Stimulated activated CD8-positive, alpha-beta memory T cell treated with anti-CD3 and anti-CD28 coated beads, Interleukin-7, amount 100 ng/mL, for 48 hours (primary cell): ENCODE measurements around the gene ACTL6B.

Experiments used
- DNase-seq, 2 donors: peaks; one replicate each; pipeline ENCODE4 v3.0.0-alpha.2; 2020; ENCODE audit warnings: low read depth in 1 of 2; ENCODE audit errors: extremely low read depth in 1 of 2

ACTL6B gene

DNA sequence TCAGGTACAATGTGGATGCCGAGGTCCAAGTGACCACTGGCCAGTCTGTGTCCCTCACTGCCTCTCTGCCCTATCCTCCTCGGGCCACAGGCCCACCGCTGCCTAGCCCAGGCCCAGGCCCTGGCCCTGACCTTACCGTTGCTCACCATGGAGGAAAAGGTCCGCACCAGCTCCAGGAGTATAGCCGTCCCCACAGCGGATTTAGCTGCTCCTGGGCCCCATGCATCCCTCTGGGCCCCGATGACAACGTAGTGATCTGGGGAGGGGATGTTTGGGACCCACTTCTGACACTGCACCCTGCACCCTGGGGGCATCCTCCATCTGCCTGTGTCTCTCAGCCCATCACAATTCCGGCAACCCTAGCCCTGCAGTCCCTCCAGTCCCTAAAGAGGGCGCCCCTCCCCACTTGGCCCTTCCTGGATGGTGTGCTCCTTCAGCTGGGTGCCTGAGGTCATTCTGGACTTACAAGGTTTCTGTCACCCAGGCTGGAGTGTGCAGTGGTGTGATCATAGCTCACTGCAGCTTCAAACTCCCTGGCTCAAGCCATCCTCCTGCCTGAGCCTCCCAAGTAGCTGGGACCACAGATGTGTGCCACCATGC lies 27.0 kb downstream of the ACTL6B start:
- DNase-seq = no peak

DNA sequence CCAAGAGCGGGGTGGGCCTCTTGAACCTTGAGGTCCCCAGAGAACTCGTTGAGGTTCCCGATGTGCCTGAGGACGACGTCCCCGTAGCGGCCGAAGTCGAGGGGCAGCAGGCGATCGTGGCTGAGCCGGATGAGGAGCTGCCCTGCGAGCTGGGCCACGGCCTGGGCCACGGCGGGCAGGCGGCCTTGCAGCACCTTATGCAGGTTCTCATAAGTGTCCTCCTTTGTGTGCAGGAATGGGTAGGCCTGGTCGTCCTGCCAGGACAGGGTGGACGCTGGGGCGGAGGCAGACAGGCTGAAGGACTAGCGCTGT lies 29.1 kb downstream of the ACTL6B start:
- no peak for DNase-seq

DNA sequence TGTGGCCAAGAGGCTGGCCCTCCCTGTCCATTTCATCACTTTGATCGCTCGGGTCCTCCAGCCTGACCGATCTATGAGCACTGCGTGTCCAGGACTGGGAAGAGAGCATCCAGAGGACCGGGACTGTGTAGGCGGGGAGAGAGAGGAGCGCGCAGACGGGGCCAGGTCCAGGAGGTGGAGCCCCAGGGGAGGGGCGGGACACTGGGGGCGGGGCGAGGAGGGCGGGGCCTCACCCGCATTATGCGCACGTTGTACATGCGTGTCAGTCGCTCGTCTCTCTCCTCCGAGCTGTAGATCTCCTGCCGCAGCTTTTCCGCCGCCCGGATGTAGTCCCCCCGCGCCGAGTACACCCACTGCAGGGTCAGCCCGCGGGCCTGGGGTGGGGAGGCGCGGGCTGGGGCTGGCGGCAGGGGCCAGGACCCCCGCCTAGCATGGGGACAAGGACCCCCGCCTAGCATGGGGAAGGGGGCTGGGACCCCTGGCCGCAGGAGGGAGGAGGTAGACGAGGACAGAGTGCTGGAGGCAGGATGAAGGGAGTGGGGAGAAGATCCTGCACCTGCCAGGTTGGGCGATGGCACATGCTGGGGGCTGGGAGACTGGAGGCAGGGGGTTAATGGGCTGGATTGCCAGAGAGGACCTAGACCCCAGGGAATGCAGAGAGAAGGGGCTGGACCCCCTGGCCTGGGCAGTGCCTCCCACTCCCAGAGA lies 29.6 kb downstream of the ACTL6B start:
- DNase-seq = peak; percentile 81 to 85

DNA sequence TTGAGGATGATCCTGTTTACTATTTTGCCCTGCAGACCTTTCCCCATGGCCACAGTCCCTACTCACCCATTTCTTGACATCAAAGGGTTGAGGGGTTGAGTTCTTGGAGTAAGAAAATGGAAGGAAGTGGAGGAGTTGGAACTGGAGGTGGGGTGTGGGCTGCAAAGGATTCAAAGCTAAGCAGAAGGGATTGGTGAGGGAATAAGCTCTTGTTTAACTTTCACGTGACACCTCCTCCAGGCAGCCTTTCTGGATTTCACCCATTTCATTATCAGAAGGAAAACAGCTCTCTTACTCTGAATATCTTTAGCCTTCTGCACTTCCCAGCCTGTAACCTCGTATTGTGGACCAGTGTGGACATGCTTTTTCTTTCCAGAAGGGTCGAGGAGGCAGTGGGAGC lies 30.2 kb downstream of the ACTL6B start:
- DNase-seq = no peak

DNA sequence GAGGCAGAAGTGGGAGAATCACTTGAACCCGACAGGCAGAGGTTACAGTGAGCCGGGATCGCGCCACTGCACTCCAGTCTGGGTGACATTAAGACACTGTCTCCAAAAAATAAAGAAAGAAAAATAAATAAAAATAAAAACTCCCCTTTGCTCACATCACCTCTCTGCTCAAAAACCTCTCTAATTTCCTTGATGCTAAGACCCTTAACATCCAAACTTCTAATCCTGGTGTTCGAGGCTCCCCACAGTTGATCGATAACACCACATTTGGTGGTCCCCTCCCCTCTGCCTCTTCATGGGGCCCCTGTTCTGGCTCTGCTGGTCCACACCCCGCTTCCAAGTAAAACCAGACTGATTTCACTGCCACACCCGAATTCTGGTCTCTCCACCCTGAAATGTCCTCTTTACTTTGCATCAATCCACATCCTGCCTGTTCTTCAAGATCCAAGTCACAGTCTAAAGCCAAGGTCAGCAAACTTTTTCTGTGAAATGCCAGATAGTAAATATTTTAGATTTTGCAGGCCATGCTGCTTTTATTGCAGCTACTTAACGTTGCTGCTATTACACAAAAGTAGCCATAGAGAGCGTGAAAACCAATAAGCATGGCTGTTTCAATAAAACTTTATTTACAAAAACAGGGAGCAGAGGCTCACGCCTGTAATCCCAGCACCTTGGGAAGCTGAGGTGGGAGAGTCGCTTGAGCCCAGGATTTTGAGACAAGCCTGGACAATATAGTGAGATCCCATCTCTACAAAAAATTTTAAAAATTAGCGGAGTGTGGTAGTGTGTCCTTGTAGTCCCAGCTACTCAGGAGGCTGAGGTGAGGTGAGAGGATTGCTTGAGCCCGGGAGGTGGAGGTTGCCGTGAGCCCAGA lies 32.1 kb downstream of the ACTL6B start:
- DNase-seq = no peak

DNA sequence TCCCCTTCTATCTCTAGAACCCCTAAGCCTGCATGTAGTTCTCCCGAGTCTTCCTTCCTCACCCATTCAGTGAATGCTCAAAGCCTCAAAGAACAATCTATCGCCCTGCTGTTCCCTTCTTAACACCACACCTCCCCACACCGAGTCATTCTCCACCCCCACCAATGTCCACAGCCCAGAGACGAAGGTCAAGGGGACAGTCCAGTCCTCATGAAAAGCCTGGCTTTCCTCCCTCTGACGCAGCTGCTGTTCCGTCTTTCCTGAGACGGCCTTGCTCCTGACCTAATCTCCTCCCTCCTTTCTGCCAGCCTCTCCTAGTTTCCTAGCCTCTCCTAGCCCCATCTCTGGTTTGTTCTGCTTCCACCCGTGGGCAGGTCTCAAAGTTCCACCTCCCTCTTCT lies 34.7 kb downstream of the ACTL6B start:
- DNase-seq = no peak

DNA sequence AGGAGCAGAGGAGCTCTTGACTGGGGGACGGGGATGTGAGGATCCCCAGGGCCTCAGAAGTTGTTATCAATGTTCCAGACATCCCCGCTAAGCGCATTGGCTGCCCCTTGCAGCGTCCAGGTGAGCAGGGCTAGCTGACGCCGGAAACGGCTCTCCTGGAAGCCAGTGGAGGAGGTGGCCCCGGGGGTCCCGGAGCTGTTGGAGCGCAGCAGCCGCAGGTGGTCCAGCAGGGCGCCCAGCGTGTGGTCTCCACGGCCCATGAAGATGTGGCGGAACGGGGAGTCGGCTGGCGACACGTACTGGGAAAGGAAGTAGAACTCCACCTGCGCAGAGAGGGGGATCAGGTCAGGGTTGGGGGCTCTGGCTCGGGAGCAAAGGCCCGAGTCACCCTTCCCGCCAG lies 35.4 kb downstream of the ACTL6B start:
- DNase-seq = no peak

DNA sequence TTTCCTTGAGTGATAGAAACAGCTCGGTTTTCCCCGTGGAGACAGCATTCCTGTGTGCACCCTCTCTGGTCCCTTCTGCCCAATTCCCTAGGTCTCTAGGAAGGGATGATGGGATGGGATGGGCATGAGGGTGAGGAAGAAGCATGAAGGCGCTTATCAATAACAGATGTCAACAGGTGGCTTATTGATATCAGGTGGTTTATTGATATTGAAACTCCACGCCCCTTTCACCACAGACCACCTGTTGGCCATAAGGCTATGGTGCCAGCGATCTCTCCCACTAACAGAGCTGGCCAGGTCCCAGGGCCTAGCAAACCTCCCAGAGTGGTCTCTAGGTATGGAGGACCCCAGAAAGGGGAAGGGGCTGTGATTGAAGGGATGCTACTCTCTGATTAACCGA lies 36.0 kb downstream of the ACTL6B start:
- no peak for DNase-seq

DNA sequence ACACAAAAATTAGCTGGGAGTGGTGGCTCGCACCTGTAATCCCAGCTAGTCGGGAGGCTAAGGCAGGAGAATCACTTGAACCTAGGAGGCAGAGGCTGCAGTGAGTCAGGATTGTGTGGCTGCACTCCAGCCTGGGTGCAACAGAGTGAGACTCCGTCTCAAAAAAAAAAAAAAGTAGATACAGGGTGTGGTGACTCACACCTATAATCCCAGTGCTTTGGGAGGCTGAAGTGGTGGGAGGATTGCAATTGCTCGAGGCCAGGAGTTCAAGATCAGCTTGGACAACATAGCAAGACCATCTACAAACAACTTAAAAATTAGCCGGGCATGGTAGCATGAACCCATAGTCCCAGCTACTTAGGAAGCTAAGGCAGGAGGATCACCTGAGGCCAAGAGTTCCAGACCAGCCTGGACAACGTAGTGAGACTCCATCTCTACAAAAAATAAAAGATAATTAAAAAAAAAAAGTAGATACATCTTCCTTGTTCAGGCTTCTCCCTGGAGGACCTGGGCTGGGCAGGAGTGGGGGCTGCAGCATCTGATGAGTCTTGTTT lies 41.9 kb downstream of the ACTL6B start:
- no peak for DNase-seq

DNA sequence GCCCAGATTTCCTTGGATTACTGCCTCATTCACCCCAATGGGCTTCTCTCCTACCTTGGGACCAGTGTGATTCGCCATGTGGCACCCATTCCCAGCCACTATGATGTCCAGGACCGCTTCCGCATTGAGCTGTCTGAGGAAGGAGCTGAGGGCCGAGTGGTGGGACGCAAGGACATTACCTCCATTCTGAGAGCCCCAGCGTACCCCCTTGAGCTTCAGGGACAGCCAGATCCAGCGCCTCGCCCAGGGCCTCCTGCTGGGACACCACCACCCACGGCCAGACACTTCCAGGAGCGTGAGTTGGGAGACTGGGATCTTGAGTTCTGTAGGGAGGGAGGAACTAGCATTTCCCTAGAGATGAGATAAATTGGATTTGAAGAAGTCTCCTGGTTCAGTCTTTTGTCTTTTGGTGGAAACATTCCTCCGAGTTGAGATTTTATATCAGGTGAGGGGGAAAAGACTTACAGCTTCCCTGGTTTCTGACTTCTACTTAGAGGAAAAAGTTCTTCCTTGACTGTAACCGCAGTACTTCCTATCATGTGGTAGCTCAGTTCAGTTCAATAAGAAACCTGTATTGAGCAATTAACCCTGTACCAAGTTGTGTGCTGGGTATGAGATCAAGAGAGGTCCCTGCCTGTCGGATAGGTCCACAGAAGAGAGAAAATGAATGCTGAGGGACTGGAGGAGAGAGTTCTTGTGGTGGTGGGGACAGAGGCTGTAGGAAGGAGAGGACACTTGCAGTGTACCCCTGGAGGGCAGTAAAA lies 42.7 kb downstream of the ACTL6B start:
- no peak for DNase-seq

DNA sequence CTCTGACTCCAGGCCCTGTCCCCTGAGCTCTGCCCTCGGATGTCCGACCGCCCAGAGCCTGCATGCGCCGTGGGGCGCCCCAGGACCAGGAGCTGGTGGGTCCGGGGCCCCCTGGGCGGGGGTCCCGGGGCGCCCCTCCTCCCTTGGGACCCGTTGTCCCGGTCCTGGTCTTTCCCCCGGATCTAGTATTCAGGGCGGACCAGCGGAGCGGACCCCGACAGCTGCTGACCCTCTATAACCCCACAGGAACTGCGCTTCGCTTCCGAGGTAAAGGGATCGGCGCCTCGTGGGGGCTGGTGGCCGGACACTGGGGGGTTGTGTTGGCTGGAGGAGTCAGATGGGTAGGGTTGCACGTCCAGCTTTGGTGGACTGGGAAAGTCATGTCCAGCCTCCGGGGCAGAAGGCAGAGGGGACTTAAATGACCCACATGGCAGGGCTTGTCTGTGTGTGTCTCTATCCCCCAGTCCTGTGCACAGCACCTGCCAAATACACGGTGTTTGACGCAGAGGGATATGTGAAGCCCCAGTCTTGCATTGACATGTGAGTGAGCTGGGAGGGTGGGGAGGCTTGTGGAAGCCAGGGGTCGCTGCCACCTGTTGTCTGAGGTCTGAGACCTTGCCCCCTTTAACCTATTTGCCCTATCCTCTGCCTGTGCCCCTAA lies 43.4 kb downstream of the ACTL6B start:
- no peak for DNase-seq

DNA sequence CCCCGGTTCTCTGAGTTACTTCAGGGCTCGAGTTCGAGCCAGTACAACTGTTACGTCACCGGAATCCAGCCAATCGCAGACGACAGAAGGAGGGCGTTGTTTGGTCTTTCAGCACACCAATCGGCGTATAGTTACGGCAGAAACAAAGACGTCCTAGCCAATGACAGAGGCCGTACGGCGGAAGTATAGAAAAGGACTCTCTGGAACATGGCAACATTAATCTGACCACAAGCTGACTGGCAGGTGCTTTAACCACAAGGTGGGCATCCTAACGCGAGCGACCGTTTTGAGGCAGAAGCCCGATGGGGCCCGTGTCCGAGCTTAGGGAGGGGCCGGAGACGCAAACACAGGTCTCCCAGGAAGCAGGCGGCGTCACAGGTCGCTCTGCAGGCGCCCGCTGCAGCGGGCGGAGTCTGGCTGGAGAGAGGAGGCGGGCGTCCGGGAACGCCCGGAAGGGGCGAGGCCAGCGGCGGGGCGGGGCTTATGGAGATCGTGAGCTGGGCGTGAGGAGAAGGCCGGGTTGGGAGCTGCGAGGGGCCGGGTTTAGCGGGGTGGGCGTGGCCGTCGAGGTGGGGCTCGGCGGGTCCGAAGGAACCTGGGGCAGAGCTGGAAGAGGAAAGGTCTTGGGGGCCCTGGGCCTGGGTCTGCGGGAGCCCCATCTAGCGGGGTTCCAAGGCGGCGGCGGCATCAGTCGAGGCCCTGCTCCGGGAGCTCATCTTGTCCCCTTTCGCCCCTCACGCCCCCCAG lies 44.1 kb downstream of the ACTL6B start, which contains the start of gene MOSPD3:
Gene MOSPD3, plus strand, starts transcription at position 558 of the 747 bp plus-strand sequence. CDS start 252 bp downstream, outside the sequence.
- DNase-seq = peak; percentile 95 to 97

DNA sequence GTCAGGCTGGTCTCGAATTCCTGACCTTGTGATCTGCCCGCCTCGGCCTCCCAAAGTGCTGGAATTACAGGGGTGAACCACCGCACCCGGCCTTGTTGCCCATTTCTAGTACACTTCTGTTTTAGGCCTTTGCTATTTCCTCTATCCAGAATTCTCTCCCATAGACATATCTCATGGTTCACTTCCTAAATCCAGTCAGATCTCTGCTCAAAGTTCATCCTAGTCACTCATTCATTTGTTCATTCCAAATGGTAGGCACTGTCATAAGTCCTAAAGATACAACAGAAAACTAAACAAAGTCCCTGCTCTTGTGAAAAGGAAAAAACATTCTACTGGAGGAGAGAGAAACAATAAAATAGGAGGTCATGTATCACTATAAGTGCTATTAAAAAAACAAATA lies 46.3 kb downstream of the ACTL6B start:
- no peak for DNase-seq

DNA sequence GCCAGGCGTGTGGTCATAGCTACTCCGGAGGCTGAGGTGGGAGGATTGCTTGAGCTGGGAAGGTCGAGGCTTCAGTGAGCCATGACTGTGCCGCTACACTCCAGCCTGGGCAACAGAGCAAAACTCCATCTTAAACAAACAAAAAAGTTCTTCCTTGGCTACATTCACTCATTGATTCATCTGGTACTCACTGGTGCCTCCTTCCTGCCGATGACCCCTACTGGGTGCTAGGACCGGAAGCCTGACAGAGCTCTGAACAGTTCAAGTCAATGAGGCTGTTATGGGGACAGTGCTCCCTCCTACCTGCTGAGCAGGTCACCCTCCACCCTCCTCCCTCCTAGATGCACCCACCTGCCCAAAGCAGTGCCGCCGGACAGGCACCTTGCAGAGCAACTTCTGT lies 49.1 kb downstream of the ACTL6B start:
- no peak for DNase-seq

DNA sequence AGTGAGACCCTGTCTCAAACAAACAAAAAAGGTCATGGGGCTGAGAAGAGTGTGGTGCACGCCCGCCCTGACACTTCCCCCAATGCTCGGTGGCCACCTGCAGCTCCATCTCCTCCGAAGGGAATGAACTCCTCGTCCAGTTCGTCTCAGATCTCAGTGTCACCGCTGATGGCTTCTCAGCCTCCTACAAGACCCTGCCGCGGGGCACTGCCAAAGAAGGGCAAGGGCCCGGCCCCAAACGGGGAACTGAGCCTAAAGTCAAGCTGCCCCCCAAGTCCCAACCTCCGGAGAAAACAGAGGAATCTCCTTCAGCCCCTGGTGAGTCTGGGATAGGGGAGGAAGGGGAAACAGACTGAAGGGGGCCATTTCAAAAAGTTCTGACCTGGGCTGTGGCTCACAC lies 49.9 kb downstream of the ACTL6B start:
- DNase-seq = no peak

DNA sequence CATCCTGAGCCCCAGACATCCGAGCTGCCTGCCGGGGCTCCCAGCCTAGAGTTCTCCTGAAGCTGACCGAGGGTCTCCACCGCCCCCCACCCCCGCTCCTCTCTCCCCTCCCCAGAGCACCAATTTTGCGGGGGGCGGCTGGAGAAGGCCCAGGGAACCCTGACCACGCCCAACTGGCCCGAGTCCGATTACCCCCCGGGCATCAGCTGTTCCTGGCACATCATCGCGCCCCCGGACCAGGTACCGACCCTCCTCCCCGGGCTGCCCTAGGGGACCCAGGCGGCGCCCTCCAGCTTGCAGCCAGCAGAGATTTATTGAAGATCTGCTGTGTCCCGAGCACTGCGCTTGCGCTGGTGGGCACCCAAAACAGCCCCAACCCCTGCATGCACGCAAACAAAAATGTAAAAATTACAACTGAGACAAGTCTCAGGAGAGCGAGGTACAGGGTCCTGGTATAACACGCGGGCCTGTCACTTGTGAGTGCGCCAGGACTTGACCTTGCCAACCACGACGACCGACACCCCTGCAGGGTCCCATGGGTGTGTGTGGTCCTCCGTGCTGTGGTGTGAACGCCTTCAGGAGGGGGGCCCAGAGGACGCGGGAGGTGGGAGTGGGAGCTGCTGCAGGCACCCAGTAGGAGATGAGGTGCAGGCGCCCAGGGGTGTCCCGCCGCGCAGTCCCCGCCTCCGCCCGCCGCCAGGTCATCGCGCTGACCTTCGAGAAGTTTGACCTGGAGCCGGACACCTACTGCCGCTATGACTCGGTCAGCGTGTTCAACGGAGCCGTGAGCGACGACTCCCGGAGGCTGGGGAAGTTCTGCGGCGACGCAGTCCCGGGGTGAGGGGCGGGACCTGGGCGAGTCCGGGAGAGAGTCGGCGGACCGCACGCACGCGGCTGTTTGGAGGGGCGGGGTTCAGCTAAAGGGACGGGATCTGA lies 51.0 kb downstream of the ACTL6B start:
- no peak for DNase-seq

DNA sequence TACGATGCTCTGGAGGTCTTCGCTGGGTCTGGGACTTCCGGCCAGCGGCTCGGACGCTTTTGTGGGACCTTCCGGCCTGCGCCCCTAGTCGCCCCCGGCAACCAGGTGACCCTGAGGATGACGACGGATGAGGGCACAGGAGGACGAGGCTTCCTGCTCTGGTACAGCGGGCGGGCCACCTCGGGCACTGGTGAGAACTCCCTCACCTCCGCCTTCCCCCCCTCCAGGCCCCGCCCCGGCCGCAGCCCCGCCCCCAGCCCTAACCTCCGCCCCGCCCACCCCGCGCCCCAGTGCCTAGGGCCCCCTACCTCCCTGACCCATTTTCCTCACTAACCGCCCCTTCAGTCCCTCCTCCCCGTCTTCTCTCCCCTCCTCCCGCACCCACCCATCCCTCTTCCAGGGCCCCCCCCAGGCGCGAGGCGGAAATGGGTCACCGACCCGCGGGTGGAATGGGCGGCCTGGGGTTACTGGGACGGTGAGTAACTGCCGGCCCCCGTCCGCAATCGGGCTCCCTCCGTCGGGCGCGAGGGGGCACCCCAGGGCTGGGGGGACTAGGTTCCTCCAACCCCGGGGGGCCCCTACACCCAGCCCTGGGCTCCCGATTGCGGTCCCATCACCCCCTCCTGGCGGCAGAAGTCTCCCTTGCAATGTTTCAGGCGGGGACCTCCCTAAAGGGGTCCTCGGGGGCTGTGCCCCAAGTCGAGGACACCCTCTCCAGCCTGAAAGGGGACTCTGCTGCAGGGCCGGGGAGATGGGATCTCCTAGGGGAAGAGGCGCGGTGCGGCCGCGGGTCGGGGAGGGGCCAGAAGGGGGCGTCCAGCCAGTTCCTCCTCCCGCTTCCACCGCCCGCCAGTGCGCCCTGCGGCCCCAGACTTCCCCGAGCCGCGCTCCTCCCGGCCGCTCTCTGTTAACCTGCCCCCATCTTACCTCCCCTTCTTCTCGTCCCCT lies 51.9 kb downstream of the ACTL6B start:
- DNase-seq = peak; percentile 72 to 75

DNA sequence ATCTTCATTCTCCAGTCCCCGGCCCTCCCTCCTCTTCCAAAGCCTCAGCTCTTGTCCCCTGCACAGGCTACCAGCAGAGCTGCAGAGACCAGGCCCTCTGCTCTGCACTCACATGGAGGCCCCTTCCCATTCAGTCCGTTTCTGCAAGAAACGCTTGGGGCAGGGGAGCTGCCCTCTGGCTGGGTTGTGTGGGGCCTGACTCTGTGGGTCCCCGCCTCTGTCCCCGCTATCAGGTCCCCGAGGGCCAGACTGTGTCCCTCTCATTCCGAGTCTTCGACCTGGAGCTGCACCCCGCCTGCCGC lies 52.6 kb downstream of the ACTL6B start:
- DNase-seq = no peak
